Fibroblast of mammary gland (primary cell): ENCODE measurements around the gene ATM.
"Not testable (repeated sequence)": the region's sequence is repeated elsewhere in the genome, so short reads cannot be mapped to it uniquely, and the experiment has no call there.

Source experiments
- DNase-seq: peaks from one replicate; pipeline ENCODE4 v3.0.0-alpha.2; 2010; ENCODE audit warnings: low read depth
- H3K4me3 ChIP-seq: 2 replicates; pipeline ENCODE4 v1.5.1; 2011; ENCODE audit warnings: low read depth, mild to moderate bottlenecking, low read length, moderate library complexity; ENCODE audit not compliant: control insufficient read depth
- CTCF ChIP-seq: conservative IDR thresholded peaks from 2 replicates; pipeline ENCODE4 v1.5.1; 2011; ENCODE audit warnings: low read depth, low read length, inconsistent platforms; ENCODE audit not compliant: control insufficient read depth, insufficient read depth

ATM gene

DNA sequence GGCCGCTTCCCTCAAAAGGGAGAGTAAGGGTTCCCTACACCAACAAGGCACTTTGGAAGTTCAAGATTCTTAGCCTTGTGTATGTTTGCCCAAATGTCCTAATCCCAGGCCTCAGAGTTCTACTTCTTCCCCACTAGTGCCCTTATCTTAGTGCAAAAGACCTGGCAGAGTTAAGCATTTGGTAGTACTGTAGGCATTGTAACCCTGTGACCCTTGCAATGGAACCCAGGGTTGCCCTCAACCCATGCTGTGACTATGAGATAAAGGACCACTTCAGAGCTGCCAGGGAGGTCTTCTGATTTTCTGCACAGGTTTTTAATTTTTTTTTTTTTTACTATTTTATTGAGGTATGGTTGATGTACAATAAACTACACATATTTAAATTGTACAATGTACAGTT lies 179.4 kb downstream of the ATM start:
- no peak for TF ChIP-seq CTCF
- no peak overlapping the region for H3K4me3 ChIP-seq
- DNase-seq = no peak

DNA sequence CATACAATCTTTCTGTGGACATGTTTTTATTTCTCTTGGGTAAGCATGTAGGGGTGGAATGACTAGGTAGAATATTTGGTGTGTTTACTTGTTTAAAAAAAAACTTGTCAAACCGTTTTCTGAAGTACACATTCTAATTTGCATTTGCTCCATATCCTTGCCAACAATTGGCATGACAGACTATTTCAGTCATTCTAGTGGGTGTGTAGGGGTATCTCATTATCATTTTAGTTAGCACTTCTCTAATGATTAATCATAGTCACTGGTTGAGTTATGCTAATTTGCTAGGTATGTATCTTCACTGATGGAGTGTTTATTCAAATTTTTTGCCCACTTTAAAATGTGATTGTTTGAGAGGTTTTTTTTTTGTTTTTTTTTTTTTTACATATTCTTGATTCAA lies 180.2 kb downstream of the ATM start:
- TF ChIP-seq CTCF = no peak
- no peak for DNase-seq
- no peak overlapping the region for H3K4me3 ChIP-seq

- H3K4me3 ChIP-seq = no peak overlapping the region
- DNase-seq = no peak
- no peak for TF ChIP-seq CTCF
Measured at GRCh38 chr11:108405706-108406105, 182.8 kb downstream of the ATM start.

DNA sequence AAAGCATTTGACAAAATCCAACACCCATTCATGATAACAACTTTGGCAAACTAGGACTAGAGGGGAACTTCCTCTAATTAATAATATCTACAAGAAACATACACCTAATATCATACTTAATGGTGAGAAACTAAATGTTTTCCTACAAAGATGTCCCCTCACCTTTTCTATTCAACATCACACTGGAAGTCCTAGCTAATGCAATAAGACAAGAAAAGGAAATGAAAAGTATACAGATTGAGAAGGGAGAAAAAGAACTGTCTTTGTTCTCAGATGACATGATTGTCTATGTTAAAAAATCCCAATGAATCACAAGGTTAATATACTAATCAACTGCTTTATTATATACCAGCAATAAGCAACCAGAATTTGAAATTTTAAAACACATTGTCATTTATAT lies 192.1 kb downstream of the ATM start:
- H3K4me3 ChIP-seq = no peak overlapping the region
- no peak for TF ChIP-seq CTCF
- no peak for DNase-seq

DNA sequence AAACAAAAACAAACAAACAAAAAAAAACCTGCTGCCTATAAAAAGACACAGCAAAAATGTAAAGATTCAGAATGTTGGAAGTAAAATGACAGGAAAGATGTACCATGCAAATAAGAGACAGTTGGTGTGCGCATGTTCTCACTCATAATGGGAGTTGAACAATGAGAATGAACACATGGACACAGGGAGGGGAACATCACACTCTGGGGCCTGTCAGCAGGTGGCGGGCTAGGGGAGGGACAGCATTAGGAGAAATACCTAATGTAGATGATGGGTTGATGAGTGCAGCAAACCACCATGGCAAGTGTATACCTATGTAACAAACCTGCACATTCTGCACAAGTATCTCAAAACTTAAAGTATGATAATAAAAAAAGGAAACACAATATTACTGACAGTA lies 194.7 kb downstream of the ATM start:
- peak; percentile 3 for DNase-seq
- H3K4me3 ChIP-seq = not testable (repeated sequence)
- TF ChIP-seq CTCF = peak; percentile 16
